GM20000 (cell line): ENCODE results near the gene BAIAP2.
A peak's percentile ranks its signal among the peaks of the same experiment; 100 is the strongest.

Experiments
- DNase-seq: peaks from one replicate; pipeline ENCODE4 v3.0.0; 2012; ENCODE audit warnings: low spot score
- CTCF ChIP-seq: IDR thresholded peaks from 2 replicates; pipeline ENCODE4 v1.5.1; 2012; ENCODE audit warnings: mild to moderate bottlenecking, control low read depth; ENCODE audit errors: extremely low read depth, missing control alignments

The BAIAP2 gene

DNA sequence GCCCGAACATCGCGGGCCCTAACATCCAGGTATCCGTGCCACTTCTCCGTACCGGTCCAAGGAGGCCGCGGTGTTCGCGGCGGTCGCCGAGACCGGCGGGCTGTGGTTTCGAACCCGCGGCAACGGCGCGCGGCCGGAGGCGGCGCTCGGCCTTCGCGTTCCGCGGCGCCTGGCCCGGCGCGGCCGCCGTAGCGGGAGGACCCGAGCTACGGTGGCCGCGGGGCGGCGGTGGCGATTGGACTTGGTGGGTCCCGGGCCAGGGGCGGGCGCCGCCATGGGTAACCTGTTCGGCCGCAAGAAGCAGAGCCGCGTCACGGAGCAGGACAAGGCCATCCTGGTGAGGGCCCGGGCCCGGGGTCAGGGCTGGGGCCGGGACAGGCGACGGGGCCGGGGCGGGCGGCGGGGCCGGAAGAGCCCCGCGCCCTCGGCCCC lies 43.3 kb upstream of the BAIAP2 start, which contains the start of gene CHMP6:
CHMP6 (plus strand) TSS at position 197 of the 432 bp plus-strand sequence; CDS start at position 275, 78 bp downstream.
- DNase-seq, result peak; percentile 96

GRCh38 chr17:80992077-80992947 lies 42.6 kb upstream of the BAIAP2 start:
- DNase-seq, result peak; percentile 71
- TF ChIP-seq CTCF, result no peak

More for the DNA sequence above, 43.3 kb upstream of the BAIAP2 start, which contains the start of gene CHMP6:
- no peak for TF ChIP-seq CTCF

DNA sequence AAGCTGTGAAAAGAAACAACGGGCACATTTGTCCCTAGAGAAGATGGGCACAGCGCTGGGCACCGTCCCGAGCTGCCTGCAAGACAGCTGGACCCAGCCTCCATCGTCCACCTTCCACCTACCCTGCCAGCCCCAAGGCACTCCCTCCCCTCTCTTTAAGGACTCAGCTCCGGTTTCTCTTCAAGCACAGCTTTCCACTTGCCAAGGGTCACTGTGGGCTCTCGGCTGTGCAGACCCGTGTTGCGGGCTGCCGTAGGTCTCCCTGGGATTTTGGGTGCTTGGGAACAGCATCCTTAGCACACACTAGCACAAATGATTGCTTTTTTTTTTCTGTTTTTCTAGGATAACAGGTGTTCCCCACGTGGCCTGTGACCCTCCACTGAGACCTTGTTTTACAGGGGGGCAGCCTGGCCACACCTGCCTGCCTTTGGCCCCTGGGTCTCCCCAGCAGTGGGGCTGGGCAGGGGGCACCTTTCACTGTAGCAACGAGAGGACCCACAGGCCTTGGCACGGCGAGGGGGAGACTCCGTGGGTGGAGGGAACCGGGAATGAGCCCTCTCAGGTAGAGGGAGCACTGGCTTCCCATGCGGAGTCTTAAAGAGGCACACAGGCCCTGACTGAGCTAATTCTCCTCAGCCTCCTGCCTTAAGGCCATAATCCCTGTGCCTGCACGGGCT lies 41.9 kb upstream of the BAIAP2 start:
- DNase-seq, result peak; percentile 59
- no peak for TF ChIP-seq CTCF

DNA sequence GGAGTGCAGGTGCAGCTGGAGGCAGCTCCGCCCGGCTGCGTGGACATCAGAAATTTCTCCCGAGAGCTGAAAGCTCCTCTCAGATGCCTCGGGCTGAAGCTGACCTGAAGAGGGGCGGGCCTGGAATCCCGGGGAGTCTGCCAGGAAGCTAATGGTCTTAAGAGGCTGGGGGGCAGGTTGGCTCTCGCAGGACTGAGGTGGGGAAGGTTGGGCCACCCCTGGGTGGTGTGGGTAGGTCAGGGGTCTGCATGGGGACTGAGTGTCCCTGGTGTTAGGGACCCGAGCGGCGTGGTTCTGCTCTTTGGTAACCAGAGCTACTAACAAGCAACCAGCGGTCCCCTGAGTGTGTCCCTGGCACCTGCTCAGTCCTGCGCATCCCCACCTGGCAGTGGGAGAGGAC lies 39.8 kb upstream of the BAIAP2 start:
- DNase-seq, result no peak
- TF ChIP-seq CTCF, result no peak

DNA sequence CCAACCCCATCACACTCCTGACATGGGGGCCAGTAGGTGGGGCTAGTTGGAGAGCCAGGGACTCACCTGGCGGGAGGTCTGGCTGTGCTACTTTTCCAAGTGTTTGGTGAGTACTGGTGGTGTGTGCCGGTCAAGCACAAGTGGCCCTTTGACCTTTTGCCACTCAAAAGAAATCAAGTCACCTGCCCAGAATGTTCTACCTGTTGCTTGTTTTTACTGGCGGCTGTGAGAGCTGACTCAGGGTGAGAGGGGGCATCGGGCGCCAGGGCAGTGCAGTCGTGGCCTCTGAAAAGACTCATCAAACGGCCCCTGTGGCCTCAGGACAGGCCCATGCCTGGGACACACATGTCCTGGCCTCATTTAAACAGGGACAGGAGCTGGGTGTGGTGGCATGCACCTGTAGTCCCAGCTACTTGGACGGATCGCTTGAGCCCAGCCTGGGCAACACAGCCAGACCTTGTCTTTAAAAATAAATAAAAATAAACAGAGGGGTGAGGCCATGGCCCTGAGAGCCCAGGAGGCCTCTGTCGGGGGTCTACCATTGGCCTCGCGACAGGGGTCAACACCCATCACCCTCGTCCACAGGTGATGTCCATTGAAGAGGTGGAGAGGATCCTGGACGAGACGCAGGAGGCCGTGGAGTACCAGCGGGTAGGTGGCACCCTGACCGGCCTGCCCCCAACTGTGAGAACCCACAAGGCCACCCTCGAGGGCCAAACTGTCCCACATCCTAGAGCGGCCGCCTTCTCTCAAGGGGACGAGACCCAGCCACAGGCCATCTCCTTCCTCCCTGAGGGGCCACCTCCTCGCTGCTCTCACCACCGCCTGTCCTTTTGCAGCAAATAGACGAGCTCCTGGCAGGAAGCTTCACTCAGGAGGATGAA lies 38.3 kb upstream of the BAIAP2 start:
- TF ChIP-seq CTCF, result no peak
- no peak for DNase-seq

GRCh38 chr17:80997424-80998117 lies 37.4 kb upstream of the BAIAP2 start:
- peak; percentile 19 for DNase-seq
- TF ChIP-seq CTCF, result no peak
